ENCODE data around the gene GZF1. TPM values are rescaled to one million over a fixed set of nuclear protein-coding genes. Genes with fewer than 3 reads are reported as not detected.

Gene GZF1
- total RNA-seq (2022; extraction: Qiagen RNA extraction) = 11.1 to 13.2 TPM (median 11.4 TPM) in 5 replicates

DNA sequence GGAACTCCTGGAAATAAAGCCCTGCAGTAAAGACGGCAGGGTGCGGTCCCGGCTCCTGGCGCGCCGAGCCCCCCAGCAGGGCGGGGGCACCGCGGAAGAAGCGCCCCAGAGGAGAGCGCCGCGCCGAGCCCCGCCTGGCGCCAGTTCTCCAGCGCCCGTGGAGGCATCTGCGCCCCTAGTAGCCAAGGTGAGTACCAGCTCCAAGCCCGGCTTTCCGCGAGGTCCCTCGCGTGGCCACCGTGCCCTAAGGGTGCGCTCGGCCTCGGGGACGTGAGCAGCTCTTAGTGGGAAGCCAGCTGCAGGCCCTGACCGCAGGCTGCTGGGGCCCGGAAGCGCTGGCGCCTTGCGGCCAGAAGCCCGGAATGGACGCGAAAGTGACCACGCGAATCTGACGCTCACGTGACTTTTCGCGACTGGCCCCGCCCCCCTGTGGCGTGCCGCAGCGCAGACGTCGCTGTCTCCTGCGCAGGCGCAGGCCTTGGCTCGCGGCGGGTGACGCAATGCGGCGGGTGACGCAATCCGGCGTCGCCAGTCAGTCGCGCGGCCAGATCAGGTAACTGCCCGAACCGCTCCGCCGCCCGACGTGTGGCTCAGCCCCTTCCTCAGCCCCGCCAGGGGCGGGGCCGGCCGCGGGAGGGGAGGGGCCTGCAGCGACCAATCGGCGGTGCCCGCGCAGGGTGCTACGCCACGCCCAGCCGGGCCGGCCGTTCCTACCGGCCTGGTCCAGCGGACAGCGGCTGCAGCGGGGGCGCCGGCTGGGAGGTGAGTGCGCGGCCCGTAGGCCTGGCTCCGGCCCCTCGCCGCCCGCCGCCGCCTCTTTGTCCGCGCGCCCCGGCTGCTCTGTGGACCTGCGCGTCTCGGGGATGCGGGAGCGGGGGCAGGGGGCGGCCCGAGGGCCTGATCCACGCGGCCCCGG is at the start of gene GZF1:
Gene GZF1, plus strand, starts transcription at position 707 of the 916 bp plus-strand sequence. CDS start 2,202 bp downstream, outside the sequence.

DNA sequence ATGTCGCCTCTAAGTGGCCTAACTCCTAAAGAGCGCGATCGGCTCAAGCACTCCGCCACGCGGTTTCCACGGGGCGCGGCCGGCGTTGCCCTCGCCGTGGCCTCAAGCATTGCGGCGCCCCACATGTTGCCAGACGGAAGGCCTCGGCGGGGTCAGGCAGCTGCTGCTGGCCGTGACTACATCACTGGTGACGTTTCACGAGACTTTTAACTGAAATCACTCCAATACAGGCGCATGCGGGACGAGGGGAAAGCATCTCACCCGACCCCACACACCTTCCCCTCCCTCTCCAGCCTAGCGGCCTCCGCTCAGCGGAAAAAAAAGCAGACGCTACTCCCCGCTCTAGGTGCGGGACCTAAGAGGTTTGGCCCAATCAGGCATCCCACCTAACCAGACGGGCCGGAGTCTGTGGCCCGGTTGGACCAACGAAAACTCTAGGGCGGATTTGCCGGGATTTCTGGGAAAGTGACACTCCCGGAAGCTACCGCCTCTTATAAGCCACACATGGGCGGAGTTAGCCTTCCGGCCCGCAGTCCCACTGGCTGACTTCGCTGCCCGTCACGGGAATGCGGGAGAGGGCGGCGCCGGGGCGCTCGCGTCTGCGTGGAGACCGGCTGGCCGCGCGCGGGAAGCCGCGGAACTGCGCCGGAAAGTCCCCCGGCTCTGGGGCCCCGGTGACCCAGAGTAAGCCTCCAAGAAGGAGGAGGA is 11.6 kb upstream of the GZF1 start, which contains the start of gene NXT1:
Gene NXT1, plus strand, starts transcription at position 596 of the 708 bp plus-strand sequence. CDS start 3,251 bp downstream, outside the sequence.

DNA sequence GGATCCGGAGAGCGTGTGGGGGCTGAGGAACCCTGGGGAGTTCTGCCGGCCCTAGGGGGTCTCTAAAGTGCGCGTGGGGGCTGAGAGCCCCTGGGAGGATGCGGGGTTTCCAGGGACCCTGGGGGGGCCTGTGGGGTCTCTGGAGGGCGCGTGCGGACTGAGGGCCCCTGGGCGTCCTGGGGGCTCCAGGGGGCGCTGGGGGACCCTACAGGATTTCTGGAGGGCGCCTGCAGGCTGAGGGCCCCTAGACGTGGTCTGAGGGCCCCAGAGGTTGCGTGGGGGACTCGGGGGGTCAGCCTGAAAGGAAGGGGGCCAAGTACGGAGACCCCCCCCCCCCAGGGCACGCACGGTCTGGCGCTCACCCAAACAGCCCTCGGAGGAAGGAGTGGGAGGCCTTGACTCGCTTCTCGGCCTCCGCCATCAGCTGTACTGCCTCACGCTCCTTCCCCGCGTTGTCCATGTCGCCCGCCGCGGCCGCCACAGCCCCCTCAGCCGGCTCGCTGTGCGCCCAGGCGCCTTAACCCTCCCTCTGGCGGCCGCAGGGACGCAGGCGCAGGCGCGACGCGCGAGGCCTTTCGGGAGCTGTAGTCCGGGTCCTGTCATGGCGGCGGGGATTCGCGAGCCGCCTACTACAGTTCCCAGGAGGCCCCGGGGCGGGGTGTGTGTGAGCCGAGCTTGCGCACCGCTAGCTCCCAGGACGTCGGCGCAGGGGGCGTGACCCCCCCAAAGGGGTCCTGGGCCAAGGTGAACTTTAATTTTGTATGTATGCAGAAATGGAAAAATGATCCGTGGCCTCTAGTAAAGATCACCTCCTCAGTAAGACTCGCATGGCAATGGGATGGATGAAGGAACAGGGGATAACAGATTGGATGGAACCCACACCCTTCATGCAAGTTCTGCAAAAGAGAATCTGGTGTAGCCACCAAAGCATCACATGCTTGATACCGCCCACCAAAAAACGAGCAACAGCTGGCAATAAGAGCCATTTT is 59.3 kb downstream of the GZF1 start, which contains the start of gene NAPB:
Gene NAPB, minus strand, starts transcription at position 546 of the 989 bp plus-strand sequence. Its CDS starts 86 bp downstream, at position 460.

Other genes starting within 250 kb of the GZF1 start
- 53.6 to 66.0 TPM (median 59.5 TPM) in 5 replicates for gene NXT1, start 11.4 kb upstream of the GZF1 start, total RNA-seq (2022; extraction: Qiagen RNA extraction)
- gene NAPB, start 59.3 kb downstream of the GZF1 start, total RNA-seq (2022; extraction: Qiagen RNA extraction) = 2.9 to 3.7 TPM (median 3.3 TPM) in 5 replicates
- gene CSTL1, start 77.5 kb downstream of the GZF1 start, total RNA-seq (2022; extraction: Qiagen RNA extraction) = not detected in 5 replicates
- not detected in 5 replicates for gene CST11, start 90.7 kb downstream of the GZF1 start, total RNA-seq (2022; extraction: Qiagen RNA extraction)
- not detected in 5 replicates for gene CST8, start 128.9 kb downstream of the GZF1 start, total RNA-seq (2022; extraction: Qiagen RNA extraction)
- gene CST9L, start 206.3 kb downstream of the GZF1 start, total RNA-seq (2022; extraction: Qiagen RNA extraction) = not detected in 5 replicates
- gene CST9, start 243.7 kb downstream of the GZF1 start, total RNA-seq (2022; extraction: Qiagen RNA extraction) = not detected in 5 replicates

Data from A549 treated with dexamethasone at 1 μM for 4 hours (cell line).